ENCODE results near the gene NUCKS1.

Gene NUCKS1

DNA sequence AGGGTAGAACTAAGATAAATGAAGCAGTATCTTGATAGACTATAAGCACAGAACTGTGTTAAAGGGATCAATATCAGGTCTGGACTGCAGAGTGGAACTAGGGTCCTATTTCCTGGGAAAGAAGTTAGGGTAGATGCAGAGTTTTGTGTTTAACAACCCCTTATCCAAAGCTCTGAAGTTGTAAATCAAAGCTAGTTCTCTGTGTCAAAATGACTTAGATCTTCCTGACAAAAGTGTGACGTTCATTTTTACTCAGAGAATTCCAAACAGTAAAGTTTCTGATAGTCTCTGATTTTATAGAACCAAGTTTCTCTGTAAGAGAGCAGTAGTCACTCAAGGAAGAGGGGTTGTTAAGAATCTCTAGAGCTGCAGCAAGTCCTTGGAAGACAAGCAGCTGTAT is 8.3 kb downstream of the NUCKS1 start:
- no peaks in the 10 kb centered on the region for H3K27me3 ChIP-seq (ENCODE audit: control insufficient read depth in 3 of 3, insufficient read depth in 3 of 3, low read depth in 1 of 3, low read length in 3 of 3)
- no peak overlapping the region for H3K27ac ChIP-seq (replicated peaks; ENCODE audit: low read length)
- H4K91ac ChIP-seq (ENCODE audit: low read depth, low read length, poor library complexity), result no peak overlapping the region
- no peak overlapping the region for H3K9ac ChIP-seq (ENCODE audit: low read depth, low read length, poor library complexity)
- no peak overlapping the region for H3K4ac ChIP-seq (ENCODE audit: low read length)
- H3K4me2 ChIP-seq (ENCODE audit: insufficient read depth, low read length, poor library complexity, severe bottlenecking), result no peak overlapping the region
- H2BK5ac ChIP-seq (ENCODE audit: low read length), result no peak overlapping the region
- no peak overlapping the region for H3K4me3 ChIP-seq (ENCODE audit: low read length in 2 of 2)
- peaks cover 1 to 2% of the 10 kb centered on the region in 2 donors for H3K4me1 ChIP-seq (ENCODE audit: control insufficient read depth in 2 of 2, insufficient read depth in 1 of 2, low read depth in 1 of 2, low read length in 2 of 2)
- no peak overlapping the region for H3K14ac ChIP-seq (ENCODE audit: low read length)
- WGBS, 2 donors (ENCODE audit: extremely low coverage in 2 of 2, insufficient read length in 2 of 2, insufficient replicate concordance in 1 of 2), result no CpG with 5 or more reads among the region's 1 CpG
- H3K79me1 ChIP-seq (ENCODE audit: low read depth, low read length), result peaks cover 3% of the 10 kb centered on the region
- peaks cover 0 to 8% of the 10 kb centered on the region in 2 donors for H3K9me3 ChIP-seq (replicated peaks in 1 of 2; ENCODE audit: control insufficient read depth in 2 of 2, insufficient read depth in 1 of 2, low read depth in 1 of 2, low read length in 2 of 2)
- no peak overlapping the region for H2AK5ac ChIP-seq (ENCODE audit: low read depth, low read length)
- no peak overlapping the region for H3K18ac ChIP-seq (ENCODE audit: low read length)
- no peak overlapping the region for H3K23ac ChIP-seq (ENCODE audit: low read depth, low read length, poor library complexity)
- H2BK12ac ChIP-seq (ENCODE audit: low read length), result no peak overlapping the region
- H2AFZ ChIP-seq (ENCODE audit: low read length), result no peak overlapping the region
- H3K36me3 ChIP-seq (replicated peaks in 1 of 2; ENCODE audit: control insufficient read depth in 2 of 2, insufficient read depth in 2 of 2, low read length in 2 of 2), result peaks cover 1 to 93% of the 10 kb centered on the region in 2 donors
- H2BK15ac ChIP-seq (ENCODE audit: low read length), result no peak overlapping the region
- DNase-seq (ENCODE audit: low spot score), result no peak
- no peak overlapping the region for H4K8ac ChIP-seq (ENCODE audit: low read depth, low read length)
- H2BK120ac ChIP-seq (ENCODE audit: low read depth, low read length), result no peak overlapping the region

DNA sequence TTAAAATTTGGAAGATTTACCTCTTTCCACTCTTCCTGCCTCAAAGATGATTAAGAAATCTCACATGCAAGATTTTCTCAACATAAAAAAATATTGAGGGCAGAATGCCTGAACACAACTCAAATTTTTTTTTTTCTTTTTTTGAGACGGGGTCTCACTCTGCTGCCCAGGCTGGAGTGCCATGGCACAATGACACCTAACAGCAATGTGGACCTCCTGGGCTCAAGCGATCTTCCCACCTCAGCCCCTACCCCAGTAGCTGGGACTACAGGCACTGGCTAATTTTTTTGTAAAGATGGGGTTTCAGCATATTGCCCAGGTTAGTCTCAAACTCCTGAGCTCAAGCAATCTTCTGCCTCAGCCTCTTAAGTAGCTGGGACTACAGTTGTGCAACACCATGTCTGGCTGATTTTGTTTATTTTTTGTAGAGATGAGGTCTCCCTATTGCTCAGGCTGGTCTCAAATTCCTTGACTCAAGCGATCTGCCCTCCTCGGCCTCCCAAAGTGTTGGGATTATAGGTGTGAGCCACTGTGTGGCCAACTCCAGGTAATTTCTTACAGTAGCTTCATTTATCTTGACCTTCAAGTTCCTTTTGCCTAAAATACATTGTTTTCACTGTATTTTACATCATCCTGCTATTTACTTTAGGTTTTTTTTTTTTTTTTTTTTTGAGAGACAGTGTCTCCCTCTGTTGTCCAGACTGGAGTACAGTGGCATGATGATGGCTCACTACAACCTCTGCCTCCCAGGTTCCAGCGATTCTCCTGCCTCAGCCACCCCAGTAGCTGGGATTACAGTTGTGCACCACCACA is 10.4 kb downstream of the NUCKS1 start:
- peak overlapping the region; percentile 18 for H3K23ac ChIP-seq (ENCODE audit: low read depth, low read length, poor library complexity)
- no peak overlapping the region for H3K9ac ChIP-seq (ENCODE audit: low read depth, low read length, poor library complexity)
- H4K8ac ChIP-seq (ENCODE audit: low read depth, low read length), result no peak overlapping the region
- H3K27ac ChIP-seq (replicated peaks; ENCODE audit: low read length), result no peak overlapping the region
- no peaks in the 10 kb centered on the region for H3K27me3 ChIP-seq (ENCODE audit: control insufficient read depth in 3 of 3, insufficient read depth in 3 of 3, low read depth in 1 of 3, low read length in 3 of 3)
- WGBS, 2 donors (ENCODE audit: extremely low coverage in 2 of 2, insufficient read length in 2 of 2, insufficient replicate concordance in 1 of 2), result no CpG with 5 or more reads among the region's 5 CpGs
- no peak overlapping the region for H2BK5ac ChIP-seq (ENCODE audit: low read length)
- DNase-seq (ENCODE audit: low spot score), result no peak
- no peak overlapping the region for H2AFZ ChIP-seq (ENCODE audit: low read length)
- H3K4ac ChIP-seq (ENCODE audit: low read length), result no peak overlapping the region
- H3K4me3 ChIP-seq (ENCODE audit: low read length in 2 of 2), result no peak overlapping the region
- peaks cover 0 to 1% of the 10 kb centered on the region in 2 donors for H3K4me1 ChIP-seq (ENCODE audit: control insufficient read depth in 2 of 2, insufficient read depth in 1 of 2, low read depth in 1 of 2, low read length in 2 of 2)
- H2AK5ac ChIP-seq (ENCODE audit: low read depth, low read length), result no peak overlapping the region
- H3K4me2 ChIP-seq (ENCODE audit: insufficient read depth, low read length, poor library complexity, severe bottlenecking), result no peak overlapping the region
- peaks cover 0 to 8% of the 10 kb centered on the region in 2 donors for H3K9me3 ChIP-seq (replicated peaks in 1 of 2; ENCODE audit: control insufficient read depth in 2 of 2, insufficient read depth in 1 of 2, low read depth in 1 of 2, low read length in 2 of 2)
- H2BK15ac ChIP-seq (ENCODE audit: low read length), result no peak overlapping the region
- no peak overlapping the region for H3K14ac ChIP-seq (ENCODE audit: low read length)
- H3K79me1 ChIP-seq (ENCODE audit: low read depth, low read length), result no peaks in the 10 kb centered on the region
- peaks cover 3 to 93% of the 10 kb centered on the region in 2 donors for H3K36me3 ChIP-seq (replicated peaks in 1 of 2; ENCODE audit: control insufficient read depth in 2 of 2, insufficient read depth in 2 of 2, low read length in 2 of 2)
- no peak overlapping the region for H4K91ac ChIP-seq (ENCODE audit: low read depth, low read length, poor library complexity)
- no peak overlapping the region for H3K18ac ChIP-seq (ENCODE audit: low read length)
- no peak overlapping the region for H2BK12ac ChIP-seq (ENCODE audit: low read length)
- no peak overlapping the region for H2BK120ac ChIP-seq (ENCODE audit: low read depth, low read length)

DNA sequence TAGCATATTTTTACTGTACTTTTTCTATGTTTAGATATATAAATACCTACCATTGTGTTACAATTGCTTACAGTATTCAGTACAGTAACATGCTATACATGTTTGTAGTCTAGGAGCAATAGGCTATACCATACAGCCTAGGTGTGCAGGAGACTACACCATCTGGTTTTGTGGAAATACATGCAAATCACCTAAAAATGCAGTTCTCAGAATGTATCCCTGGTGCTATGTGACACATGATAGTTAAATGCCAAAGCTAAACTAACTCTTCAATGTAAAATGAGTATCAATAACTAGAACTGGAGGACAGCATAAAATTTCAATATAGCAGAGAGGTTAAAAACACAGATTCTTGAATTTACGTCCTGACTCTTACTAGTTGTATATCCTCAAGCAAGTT is 14.8 kb downstream of the NUCKS1 start:
- no peak overlapping the region for H4K8ac ChIP-seq (ENCODE audit: low read depth, low read length)

DNA sequence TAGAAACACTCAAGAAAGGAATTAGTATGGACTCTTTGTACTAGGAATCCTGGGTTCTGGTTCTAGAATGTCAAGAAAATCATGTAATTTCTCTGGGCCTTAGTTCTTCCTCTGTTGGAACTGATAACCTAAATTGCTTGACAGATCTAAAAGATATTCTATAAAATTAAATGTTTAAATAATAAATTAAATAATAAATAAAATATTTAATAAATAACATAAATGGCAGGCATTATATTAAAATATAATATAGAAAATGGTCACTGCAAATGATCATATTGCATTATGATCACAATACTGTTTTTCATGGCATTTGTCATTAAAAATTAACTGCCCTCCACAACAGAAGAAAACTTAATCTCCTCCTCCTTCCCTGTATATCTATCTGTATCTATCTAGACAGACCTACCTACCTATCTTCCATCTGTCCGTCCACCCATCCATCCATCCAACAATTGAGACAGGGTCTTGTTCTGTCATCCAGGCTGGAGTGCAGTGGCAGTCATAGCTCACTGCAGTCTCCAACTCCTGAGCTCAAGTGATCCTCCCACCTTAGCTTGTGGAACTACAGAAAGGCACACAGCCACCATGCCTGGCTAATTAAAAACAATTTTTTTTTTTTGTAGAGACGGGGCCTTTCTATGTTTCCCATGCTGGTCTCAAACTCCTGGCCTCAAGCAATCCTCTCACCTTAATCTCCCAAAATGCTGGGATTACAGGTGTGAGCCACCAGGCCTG is 16.4 kb downstream of the NUCKS1 start:
- no peak overlapping the region for H3K14ac ChIP-seq (ENCODE audit: low read length)
- no peak for DNase-seq (ENCODE audit: low spot score)
- H2BK15ac ChIP-seq (ENCODE audit: low read length), result no peak overlapping the region
- no peak overlapping the region for H2AFZ ChIP-seq (ENCODE audit: low read length)
- no peak overlapping the region for H2BK120ac ChIP-seq (ENCODE audit: low read depth, low read length)
- H4K8ac ChIP-seq (ENCODE audit: low read depth, low read length), result no peak overlapping the region
- peaks cover 0 to 10% of the 10 kb centered on the region in 2 donors for H3K9me3 ChIP-seq (replicated peaks in 1 of 2; ENCODE audit: control insufficient read depth in 2 of 2, insufficient read depth in 1 of 2, low read depth in 1 of 2, low read length in 2 of 2)
- no peak overlapping the region for H2BK12ac ChIP-seq (ENCODE audit: low read length)
- no peaks in the 10 kb centered on the region for H3K4me1 ChIP-seq (ENCODE audit: control insufficient read depth in 2 of 2, insufficient read depth in 1 of 2, low read depth in 1 of 2, low read length in 2 of 2)
- H3K27ac ChIP-seq (replicated peaks; ENCODE audit: low read length), result no peak overlapping the region
- WGBS, 2 donors (ENCODE audit: extremely low coverage in 2 of 2, insufficient read length in 2 of 2, insufficient replicate concordance in 1 of 2), result no CpG with 5 or more reads among the region's 2 CpGs
- H3K9ac ChIP-seq (ENCODE audit: low read depth, low read length, poor library complexity), result no peak overlapping the region
- H3K4ac ChIP-seq (ENCODE audit: low read length), result no peak overlapping the region
- no peak overlapping the region for H3K4me2 ChIP-seq (ENCODE audit: insufficient read depth, low read length, poor library complexity, severe bottlenecking)
- H3K36me3 ChIP-seq (replicated peaks in 1 of 2; ENCODE audit: control insufficient read depth in 2 of 2, insufficient read depth in 2 of 2, low read length in 2 of 2), result peaks cover 3 to 94% of the 10 kb centered on the region in 2 donors
- H2BK5ac ChIP-seq (ENCODE audit: low read length), result no peak overlapping the region
- H3K4me3 ChIP-seq (ENCODE audit: low read length in 2 of 2), result no peak overlapping the region
- no peak overlapping the region for H4K91ac ChIP-seq (ENCODE audit: low read depth, low read length, poor library complexity)
- H3K23ac ChIP-seq (ENCODE audit: low read depth, low read length, poor library complexity), result no peak overlapping the region
- H3K18ac ChIP-seq (ENCODE audit: low read length), result no peak overlapping the region
- peaks cover 1% of the 10 kb centered on the region for H3K79me1 ChIP-seq (ENCODE audit: low read depth, low read length)
- H3K27me3 ChIP-seq (ENCODE audit: control insufficient read depth in 3 of 3, insufficient read depth in 3 of 3, low read depth in 1 of 3, low read length in 3 of 3), result no peaks in the 10 kb centered on the region
- no peak overlapping the region for H2AK5ac ChIP-seq (ENCODE audit: low read depth, low read length)

More for the DNA sequence above, 14.8 kb downstream of the NUCKS1 start:
- no peak overlapping the region for H2AFZ ChIP-seq (ENCODE audit: low read length)
- H3K4ac ChIP-seq (ENCODE audit: low read length), result no peak overlapping the region
- no peak overlapping the region for H3K23ac ChIP-seq (ENCODE audit: low read depth, low read length, poor library complexity)
- H3K4me1 ChIP-seq (ENCODE audit: control insufficient read depth in 2 of 2, insufficient read depth in 1 of 2, low read depth in 1 of 2, low read length in 2 of 2), result no peaks in the 10 kb centered on the region
- no peak overlapping the region for H4K91ac ChIP-seq (ENCODE audit: low read depth, low read length, poor library complexity)
- no peak overlapping the region for H3K27ac ChIP-seq (replicated peaks; ENCODE audit: low read length)
- no peak overlapping the region for H2BK15ac ChIP-seq (ENCODE audit: low read length)
- H2BK5ac ChIP-seq (ENCODE audit: low read length), result no peak overlapping the region
- H3K14ac ChIP-seq (ENCODE audit: low read length), result no peak overlapping the region
- H3K9me3 ChIP-seq (replicated peaks in 1 of 2; ENCODE audit: control insufficient read depth in 2 of 2, insufficient read depth in 1 of 2, low read depth in 1 of 2, low read length in 2 of 2), result peaks cover 0 to 10% of the 10 kb centered on the region in 2 donors
- no peak overlapping the region for H3K18ac ChIP-seq (ENCODE audit: low read length)
- no peak overlapping the region for H3K9ac ChIP-seq (ENCODE audit: low read depth, low read length, poor library complexity)
- WGBS, 2 donors (ENCODE audit: extremely low coverage in 2 of 2, insufficient read length in 2 of 2, insufficient replicate concordance in 1 of 2), result no CpG with 5 or more reads among the region's 1 CpG
- no peak overlapping the region for H2BK120ac ChIP-seq (ENCODE audit: low read depth, low read length)
- no peak overlapping the region for H2BK12ac ChIP-seq (ENCODE audit: low read length)
- no peak overlapping the region for H2AK5ac ChIP-seq (ENCODE audit: low read depth, low read length)
- peaks cover 2 to 95% of the 10 kb centered on the region in 2 donors for H3K36me3 ChIP-seq (replicated peaks in 1 of 2; ENCODE audit: control insufficient read depth in 2 of 2, insufficient read depth in 2 of 2, low read length in 2 of 2)
- H3K4me3 ChIP-seq (ENCODE audit: low read length in 2 of 2), result no peak overlapping the region
- no peaks in the 10 kb centered on the region for H3K27me3 ChIP-seq (ENCODE audit: control insufficient read depth in 3 of 3, insufficient read depth in 3 of 3, low read depth in 1 of 3, low read length in 3 of 3)
- no peak for DNase-seq (ENCODE audit: low spot score)
- H3K4me2 ChIP-seq (ENCODE audit: insufficient read depth, low read length, poor library complexity, severe bottlenecking), result no peak overlapping the region
- peaks cover 1% of the 10 kb centered on the region for H3K79me1 ChIP-seq (ENCODE audit: low read depth, low read length)
